ENCODE measurements around the gene ADAMTS15.

ADAMTS15 gene, protein sequence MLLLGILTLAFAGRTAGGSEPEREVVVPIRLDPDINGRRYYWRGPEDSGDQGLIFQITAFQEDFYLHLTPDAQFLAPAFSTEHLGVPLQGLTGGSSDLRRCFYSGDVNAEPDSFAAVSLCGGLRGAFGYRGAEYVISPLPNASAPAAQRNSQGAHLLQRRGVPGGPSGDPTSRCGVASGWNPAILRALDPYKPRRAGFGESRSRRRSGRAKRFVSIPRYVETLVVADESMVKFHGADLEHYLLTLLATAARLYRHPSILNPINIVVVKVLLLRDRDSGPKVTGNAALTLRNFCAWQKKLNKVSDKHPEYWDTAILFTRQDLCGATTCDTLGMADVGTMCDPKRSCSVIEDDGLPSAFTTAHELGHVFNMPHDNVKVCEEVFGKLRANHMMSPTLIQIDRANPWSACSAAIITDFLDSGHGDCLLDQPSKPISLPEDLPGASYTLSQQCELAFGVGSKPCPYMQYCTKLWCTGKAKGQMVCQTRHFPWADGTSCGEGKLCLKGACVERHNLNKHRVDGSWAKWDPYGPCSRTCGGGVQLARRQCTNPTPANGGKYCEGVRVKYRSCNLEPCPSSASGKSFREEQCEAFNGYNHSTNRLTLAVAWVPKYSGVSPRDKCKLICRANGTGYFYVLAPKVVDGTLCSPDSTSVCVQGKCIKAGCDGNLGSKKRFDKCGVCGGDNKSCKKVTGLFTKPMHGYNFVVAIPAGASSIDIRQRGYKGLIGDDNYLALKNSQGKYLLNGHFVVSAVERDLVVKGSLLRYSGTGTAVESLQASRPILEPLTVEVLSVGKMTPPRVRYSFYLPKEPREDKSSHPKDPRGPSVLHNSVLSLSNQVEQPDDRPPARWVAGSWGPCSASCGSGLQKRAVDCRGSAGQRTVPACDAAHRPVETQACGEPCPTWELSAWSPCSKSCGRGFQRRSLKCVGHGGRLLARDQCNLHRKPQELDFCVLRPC

DNA sequence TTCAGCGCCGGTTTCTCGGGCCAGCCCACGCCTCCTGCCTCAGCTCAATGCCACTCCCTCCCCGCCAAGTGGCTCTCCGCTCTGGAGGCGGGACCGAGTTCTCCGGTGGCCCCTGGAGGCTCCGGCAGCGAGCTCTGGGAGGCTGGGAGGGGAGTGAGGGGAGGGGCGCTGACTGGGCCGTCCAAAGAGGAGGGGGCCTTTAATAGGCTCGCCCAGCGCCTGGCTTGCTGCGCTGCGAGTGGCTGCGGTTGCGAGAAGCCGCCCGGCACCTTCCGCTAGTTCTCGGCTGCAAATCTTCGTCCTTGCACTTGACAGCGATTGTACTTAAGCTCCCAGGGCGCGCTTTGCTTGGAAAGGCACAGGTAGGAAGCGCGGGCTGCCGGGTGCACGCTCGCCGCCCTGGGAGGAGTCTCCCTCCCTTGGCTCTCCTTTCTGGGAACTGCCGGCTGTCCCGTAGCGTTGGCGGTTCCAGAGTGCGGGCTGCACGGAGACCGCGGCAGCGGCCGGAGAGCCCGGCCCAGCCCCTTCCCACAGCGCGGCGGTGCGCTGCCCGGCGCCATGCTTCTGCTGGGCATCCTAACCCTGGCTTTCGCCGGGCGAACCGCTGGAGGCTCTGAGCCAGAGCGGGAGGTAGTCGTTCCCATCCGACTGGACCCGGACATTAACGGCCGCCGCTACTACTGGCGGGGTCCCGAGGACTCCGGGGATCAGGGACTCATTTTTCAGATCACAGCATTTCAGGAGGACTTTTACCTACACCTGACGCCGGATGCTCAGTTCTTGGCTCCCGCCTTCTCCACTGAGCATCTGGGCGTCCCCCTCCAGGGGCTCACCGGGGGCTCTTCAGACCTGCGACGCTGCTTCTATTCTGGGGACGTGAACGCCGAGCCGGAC, at the start of gene ADAMTS15:
Gene ADAMTS15 (plus strand): TSS at position 230 of the 894 bp plus-strand sequence. CDS start 329 bp downstream, at position 559.
- DNase-seq (ENCODE audit: low read depth, low spot score): peak; percentile 69

DNA sequence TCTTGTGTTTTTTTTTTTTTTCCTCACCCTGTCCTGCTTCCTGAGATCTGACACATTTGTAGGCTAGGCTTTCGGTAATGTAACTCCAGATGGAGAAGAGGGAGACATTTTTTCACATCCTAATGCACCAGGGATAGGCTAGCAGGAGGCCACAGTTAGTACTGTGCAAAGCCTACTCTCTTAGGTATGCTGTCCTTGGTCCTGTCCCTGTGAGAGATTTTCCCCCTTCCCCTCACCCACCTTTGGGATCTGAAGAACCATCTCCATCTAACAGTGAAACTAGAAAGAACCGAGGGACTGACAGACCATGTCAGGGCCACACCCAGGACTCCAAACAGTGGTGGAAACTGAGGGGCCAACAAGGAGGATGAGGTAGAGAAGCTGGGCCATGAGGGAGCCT, 49.2 kb upstream of the ADAMTS15 start:
- DNase-seq (ENCODE audit: low read depth, low spot score): no peak

DNA sequence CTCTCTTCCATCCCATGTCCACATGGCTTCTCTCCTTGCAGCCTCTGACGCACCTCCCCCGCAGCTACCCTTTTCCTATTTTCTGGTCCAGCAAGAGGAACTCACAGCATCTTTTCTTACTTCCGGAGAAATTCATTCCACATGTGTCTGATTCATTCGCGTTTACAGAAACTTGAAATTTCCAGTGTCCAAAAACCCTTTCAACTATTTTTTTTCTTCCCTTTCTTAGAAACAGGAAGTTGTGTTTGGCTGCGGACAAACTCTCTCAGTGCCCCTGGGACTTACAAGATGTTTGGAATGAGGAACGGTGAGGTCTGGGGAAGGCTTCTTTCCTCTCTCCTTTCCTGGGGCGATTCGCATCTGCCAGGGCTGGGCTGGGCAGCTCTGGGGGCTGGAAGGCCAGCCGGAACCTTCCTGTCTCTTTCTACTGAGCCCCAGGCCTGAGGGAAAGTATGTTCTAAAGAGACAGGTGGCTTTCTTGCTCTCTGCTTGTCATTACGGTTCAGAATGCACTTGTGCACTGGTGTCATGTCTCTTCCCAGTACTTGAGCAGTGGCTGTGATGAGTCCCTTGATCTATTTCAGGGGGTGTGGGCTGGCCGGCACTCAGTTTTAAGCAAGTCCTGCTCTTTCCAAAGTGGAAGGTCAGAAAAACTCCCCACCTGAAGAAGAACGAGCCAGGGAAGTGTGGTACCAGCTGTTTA, 47.5 kb upstream of the ADAMTS15 start:
- DNase-seq (ENCODE audit: low read depth, low spot score): no peak

DNA sequence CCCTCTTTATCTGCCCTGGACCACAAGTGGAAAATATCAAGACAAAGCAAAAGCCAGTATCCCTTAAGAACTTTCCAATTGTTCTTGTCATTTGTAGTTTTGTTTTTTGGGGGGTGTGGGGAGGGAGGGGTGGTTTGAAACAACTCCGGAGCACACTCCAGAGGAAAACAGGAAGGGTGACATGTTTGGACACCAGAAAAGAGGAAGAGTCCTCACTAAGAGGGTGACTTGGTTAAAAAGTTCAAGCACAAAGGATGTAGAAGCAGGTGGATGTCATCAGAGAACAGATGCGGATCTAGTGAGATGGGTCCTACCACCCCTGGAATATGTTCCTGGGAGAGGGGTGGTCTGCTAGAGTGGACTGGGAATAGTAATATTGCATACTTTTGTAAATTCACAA, 45.9 kb upstream of the ADAMTS15 start:
- no peak for DNase-seq (ENCODE audit: low read depth, low spot score)

DNA sequence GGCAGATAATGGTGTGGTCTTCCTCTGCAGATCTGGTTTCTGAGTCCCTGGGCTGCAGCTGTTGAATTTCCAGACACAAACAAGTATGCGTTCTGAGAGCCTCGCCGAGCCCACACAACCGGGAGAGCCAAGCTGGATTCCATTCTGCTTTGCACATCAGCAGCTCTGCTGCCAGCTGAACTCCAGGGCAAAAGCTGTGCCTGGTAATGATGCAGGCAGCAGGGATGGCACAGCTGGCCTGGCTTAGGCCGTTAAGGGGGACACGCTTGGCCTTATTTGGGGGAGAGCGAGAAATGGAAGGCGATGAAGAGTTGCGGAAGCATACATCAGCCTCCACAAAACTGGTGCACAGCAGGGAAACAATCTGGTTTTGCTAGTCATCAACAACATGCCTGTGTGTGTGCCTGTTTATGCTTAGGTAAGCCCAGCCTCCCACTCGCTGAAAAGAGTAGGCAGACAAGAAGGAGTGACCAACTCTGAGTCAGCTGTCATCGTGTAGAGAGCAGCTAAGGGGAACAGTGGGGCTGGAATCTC, 45.1 kb upstream of the ADAMTS15 start:
- DNase-seq (ENCODE audit: low read depth, low spot score): no peak

DNA sequence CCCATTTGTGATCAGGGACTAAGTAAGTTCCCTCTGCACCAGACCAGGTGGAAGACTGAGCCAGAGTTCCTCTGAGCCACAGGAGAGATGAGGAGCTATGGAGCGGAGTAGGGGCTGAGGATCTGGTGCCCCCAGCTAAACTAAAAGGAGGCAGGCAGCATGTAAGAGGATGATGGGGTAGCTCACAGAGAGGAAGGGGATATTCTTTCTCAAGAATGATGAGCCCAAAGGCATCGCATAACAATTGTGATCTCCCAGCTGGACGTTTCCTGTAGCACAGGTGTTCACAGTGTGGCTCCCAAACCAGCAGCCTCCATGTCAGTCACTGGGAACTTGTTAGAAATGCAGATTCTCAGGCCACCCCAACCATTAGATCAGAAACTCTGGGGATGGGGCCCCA, 44.5 kb upstream of the ADAMTS15 start:
- DNase-seq (ENCODE audit: low read depth, low spot score): peak; percentile 95

DNA sequence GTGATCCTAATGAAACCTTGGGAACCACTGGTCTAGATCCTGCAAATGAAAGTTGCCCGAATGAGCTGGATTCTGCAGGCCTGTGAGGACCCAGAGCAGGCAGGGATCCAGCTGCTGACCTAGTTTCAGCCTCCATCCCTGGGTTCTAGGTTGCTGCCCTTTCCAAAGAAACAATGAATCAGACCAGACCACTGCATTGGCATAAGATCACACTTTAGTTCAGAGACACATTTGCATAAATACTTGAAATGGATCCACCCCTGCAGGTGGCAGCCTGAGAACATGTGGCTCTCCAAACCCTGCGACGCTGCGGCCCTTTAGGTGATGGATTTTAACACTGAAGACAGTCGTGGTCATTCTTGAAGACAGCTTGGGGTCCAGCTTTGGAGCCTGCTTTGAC, 43.7 kb upstream of the ADAMTS15 start:
- no peak for DNase-seq (ENCODE audit: low read depth, low spot score)

DNA sequence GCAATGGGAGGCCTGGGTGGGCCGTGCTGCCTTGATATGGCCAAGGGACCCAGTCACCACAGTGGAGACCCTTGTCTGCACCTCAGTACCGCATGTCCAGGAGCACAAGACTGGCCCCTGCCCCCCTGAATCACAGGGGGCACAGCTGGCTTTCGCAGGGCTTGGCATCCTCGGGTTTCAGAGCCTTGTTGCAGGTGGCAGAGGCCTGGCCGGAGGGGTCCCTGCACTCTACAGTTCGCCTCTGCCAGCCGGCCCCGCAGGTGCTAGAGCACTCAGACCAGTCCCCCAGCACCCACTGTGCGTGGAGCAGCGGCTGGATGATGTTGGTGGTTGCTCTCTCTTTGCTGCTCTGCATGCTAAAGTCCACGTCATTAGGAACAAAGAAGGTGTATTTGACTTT, 43.0 kb upstream of the ADAMTS15 start:
- no peak for DNase-seq (ENCODE audit: low read depth, low spot score)

DNA sequence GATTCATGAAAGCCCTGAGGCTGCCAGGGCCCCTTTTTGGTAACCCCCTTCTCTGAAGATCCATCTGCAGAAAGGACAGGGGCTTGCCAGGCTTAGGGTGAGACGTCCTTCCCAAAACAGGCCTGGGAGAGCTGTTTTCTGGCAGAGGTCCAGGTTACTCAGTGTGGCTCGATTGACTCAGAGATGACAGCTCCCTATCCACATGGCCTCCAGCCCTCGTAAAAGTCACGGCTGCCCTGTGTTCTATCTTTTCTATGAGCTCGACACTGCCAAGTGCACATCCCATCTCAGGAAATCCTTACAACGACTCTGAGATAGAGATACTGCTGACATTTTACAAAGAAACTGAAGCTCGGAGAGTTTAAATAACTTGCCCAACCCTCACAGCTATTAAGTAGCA, 40.5 kb upstream of the ADAMTS15 start:
- DNase-seq (ENCODE audit: low read depth, low spot score): no peak

DNA sequence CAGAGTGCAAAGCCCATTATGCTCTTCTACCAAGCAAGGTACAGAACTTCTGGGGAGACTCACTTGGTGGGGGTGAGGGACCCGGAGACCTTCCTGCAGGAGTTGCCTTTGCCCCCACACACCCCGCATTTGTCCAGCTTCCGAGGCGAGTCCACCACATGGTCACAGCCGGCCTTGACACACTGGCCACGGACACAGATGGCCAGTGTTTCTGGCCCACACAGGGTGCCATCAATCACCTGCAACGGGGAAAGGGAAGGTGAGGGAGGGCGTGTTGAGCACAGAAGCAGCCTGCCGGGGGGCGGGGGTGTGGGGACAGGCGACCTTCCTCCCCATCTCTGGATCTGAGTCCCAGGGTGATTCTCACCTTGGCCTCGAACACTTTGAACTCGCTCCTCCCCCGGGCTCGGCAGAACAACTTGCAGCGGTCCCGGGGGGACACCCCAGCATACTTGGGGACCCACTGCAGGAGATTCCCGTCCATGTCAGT, 40.0 kb upstream of the ADAMTS15 start:
- DNase-seq (ENCODE audit: low read depth, low spot score): no peak

DNA sequence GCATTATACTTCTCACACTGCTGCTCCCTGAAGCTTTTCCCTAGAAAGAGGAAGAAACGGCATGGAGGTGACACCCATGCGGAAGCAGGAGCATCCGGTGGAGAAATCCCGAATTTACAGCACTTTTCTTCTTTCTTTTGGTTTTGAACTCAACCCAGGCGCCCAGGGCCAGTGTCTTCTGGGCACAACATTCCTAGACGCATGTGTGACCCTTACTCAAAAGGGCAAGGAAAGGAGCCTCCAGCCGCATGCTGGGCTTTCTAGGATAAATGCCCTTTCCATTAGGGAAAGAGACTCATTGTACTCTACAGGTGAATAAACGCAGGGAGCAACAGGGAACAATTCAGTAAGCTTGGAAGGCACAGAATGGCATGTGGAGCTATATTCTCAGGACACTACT, 39.5 kb upstream of the ADAMTS15 start:
- no peak for DNase-seq (ENCODE audit: low read depth, low spot score)

DNA sequence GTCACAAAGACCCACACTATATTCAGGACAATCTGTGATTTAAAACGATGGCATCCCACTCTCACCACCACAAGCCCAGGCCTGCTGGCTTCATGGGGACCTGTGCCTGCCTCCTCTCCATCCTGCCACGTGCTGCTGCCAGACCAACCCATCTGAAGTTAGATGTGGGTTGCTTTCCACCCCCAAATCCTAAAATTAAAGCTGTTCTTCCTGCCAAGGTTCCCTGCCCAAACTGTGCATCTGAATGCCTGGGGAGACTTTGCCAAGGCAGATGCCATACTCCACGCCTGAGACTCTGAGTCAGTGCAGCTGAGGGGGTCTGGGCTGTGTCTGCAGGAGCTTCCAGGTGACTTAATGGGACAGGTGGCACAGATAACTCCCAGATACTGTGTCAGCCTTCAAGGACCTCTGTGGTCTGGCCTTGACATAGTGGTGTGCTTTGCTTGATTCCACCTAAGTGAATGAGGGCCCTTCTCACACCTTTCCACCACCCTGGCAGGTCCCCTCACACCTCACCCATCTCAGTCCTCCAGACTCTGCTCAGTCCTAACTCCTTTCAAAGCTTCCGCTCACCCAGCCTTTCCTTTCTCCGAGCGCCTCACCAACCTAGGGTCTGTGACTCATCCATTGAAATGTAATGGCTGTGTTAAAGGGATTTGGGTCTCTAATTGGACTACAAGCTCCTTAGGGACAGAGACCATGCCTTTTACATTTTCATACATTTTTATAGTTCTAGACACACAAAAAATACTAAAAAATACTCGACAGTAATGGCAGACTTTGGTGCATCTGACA, 38.7 kb upstream of the ADAMTS15 start:
- DNase-seq (ENCODE audit: low read depth, low spot score): no peak

DNA sequence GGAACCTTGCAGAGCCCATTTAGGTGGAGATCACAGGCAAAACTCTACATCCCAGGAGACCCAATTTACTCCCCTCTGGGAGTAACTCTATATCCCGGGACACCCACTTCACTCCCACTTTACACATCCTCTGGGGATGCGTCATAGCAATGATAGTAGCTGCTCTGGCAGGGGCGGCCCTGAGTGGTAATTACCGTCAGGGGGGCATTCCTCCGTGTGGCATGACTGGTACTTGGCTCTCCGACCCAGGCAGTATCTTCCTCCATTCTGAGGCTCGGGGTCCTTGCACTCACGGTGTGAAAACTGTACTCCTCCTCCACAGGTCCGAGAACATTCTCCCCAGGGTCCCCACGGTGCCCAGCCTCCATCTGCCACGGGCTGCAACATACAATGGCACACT, 37.2 kb upstream of the ADAMTS15 start:
- DNase-seq (ENCODE audit: low read depth, low spot score): no peak

DNA sequence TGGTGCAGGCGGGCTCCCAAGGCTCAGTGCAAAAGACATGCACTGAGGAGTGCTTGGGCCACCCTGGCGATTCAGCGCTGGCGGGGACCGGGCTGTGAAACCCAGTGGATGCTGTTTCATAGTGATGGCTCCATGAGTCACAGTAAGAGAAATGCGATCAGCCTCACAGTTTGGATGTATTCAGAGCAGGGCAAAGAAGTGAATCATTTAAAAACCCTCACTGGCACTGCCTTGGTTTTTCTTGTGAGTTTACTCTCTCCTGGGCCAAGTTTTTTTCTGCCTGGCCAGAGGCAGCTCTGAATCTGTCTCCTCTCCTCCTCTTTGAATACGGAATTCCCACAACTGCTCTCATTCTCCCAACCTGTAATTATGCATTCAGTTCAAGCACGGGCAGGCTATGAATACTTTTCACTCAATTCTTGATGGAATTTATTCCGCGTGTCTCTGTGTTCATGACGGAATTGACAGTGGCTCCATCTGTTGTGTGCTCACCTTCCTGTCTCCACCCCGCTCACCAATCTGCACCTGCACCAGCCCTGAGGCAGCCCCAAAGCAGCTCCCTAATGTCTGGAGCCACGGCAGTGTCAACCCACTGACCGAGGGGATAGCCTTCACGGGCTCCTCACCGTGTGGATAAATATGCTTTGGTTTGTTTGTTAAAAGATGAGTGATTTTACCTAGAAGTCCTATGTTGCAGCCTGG, 34.9 kb upstream of the ADAMTS15 start:
- DNase-seq (ENCODE audit: low read depth, low spot score): no peak

DNA sequence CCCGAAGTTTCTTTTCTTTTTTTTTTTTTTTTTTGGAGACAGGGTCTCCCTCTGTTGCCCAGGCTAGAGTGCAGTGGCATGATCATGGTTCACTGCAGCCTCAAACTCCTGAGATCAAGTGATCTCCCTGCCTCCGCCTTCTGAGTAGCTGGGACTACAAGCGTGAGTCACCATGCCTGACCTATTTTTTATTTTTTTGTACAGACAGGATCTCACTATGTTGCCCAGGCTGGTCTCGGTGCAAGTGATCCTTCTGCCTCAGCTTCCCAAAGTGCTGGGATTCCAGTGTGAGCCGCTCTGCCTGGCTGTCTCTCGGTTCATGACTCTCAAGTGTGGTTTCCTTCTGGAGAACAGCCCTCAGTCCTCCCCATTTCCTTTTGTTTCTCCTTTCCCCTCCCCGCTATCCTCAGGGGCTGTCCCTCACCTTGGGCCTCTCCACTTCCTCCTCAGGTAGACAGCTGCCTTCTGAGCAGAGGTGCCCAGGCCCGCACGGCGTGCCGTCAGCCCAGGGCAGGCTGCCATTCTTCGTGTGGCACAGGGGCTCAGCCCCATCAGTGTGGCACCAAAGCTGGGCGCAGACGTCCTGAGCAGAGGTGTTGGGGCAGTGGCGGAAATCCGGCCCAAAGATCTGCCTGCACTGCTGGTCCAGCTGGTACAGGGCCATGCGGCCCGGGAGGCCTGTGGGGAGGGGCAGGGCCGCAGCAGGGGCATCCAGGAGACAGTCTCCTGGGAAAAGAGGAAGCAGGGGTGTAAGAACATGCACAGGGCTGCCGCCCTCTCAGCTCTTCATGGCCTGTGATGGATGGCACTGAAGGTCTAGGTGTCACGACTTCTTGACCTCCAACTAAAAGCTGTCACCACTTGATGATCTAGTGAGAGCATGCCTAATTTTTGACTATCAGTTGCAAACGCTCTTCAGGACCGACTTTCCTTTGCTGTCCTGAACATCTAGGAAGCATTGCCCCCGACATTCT, 34.1 kb upstream of the ADAMTS15 start:
- no peak for DNase-seq (ENCODE audit: low read depth, low spot score)

DNA sequence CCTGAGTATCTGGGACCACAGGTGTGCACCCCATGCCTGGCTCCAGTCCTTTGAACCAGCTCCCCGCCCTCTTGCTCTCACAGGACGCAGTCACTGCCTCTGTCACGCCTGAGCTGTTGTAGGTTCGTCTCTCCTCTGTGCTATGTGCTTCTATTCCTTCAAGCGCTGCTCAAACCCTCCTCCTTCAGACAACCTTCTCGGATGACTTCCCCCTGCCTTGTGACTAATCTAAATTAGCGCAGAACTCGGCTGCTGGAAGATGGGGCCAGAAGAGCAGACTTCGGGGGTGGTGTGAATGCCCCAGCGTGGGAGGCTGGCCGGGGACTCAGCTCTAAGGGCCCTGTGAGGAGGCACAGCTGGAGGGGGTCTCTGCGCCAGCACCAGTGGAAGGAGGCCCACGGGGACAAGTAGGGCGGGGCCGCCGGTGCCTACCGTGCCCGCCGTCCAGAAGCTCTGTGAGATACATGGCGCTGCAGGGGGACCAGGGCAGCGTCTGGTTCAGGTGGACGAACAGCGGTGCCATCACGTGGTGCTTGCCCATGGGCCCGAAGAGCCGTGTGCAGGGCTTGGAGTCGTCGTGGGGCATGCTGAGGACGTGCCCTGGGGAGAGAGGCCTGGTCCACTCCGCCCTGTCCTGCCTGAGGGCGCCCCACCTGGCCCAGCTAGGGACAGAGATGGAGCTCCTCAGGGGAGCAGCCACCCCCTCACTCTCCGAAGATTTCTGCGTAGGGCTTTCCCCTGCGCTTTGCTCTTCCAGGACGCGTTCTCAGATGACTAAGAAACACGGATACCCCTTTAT, 32.5 kb upstream of the ADAMTS15 start:
- DNase-seq (ENCODE audit: low read depth, low spot score): no peak

DNA sequence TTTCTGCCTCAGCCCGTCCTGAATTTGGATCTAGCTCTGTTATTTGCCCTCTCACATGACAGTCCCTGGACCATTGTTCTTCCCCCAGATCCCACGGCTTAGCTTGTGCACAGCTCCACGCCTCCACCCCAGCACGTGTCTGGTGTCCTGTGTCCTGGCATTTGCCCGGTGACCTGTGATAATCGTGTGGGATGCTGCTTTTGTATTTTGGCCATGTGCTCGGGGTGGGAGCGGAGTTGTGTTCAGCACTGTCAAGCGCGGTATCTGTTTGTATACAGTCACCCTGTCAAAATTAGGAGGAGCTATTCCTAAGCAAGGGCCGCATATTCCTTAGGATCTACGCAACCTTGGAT, 31.9 kb upstream of the ADAMTS15 start:
- DNase-seq (ENCODE audit: low read depth, low spot score): no peak

Data from iPS DF 19.7 (cell line).